Measurements from ENCODE around the gene SUFU. TPM values are rescaled to one million over a fixed set of nuclear protein-coding genes. Genes with fewer than 3 reads are reported as not detected.

SUFU gene
- total and polyA plus RNA-seq, 2 donors (not counting 1 experiment from before 2014, with no cell fraction given) = 4.8 to 13.3 TPM

DNA sequence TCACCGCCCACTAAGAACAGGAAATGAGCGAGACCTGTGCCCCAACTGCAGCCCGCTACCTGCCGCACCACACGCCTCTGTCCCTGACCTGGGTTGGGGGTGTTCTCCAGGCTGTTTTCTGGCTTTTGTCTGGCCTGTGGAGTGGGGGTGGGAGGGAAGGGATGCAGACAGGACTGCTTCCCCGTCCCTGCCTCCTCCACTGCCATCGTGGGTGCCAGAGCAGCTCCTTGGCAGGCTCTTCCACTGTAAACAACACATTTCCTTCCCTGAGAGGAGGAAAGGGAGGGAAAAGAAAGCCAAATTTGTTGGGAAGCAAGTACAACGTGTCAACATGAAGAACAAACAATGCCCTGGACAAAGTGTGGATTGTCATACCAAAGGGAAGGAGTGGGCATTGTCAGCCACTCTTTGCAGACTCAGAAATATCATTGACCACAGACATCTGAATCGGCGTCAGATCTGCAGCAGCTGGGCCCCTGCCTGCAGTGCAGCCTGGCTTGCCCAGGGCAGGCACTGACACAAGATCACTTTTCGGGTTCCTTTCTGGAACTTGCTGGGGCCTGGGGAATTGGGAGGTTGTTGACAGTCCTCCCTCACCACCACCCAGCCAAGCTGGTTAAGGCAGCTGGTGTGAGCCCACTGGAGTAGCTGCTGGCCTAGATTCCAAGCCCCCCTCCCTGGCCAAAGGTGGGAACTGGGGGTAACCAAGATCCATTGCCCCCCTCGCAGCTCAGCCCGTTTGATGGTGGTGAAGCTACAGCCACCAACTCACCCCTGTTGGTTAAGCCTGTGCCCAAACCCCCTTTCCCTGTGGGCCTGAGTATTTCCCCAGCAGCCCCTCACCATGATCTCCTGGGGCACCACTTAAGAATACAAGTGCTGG, 117.9 kb downstream of the SUFU start:
- 82% methylated on average over 8 of the region's 13 CpGs for WGBS (ENCODE audit: insufficient coverage)
- Histone ChIP-seq H3K9ac (ENCODE audit: low read length) (no peak overlapping the region), H3K27me3 (replicated peaks in 1 of 4; ENCODE audit: control extremely low read depth in 1 of 4, control insufficient read depth in 3 of 4, insufficient read depth in 4 of 4, low read length in 3 of 4) (no peaks in the 10 kb centered on the region), H3K4me1 (ENCODE audit: control insufficient read depth in 2 of 2, insufficient read depth in 2 of 2, low read length in 2 of 2) (peaks cover 0 to 6% of the 10 kb centered on the region in 2 donors), H4K20me1 (ENCODE audit: control insufficient read depth, insufficient read depth, low read length, poor library complexity, severe bottlenecking) (no peaks in the 10 kb centered on the region), H3K79me2 (ENCODE audit: control insufficient read depth, insufficient read depth, low read length) (no peaks in the 10 kb centered on the region), H3K4me3 (ENCODE audit: control extremely low read depth in 1 of 5, extremely low read depth in 1 of 5, insufficient read depth in 1 of 5, low read depth in 2 of 5, low read length in 4 of 5) (no peak overlapping the region), H2AFZ (ENCODE audit: insufficient read depth, low read depth, low read length, poor library complexity, severe bottlenecking) (no peak overlapping the region), H3K9me3 (ENCODE audit: control extremely low read depth in 1 of 3, control insufficient read depth in 2 of 3, insufficient read depth in 1 of 3, low read length in 2 of 3) (no peaks in the 10 kb centered on the region), H3K4me2 (replicated peaks; ENCODE audit: low read depth, low read length, poor library complexity, severe bottlenecking) (no peak overlapping the region), H3K36me3 (replicated peaks in 1 of 2; ENCODE audit: control extremely low read depth in 1 of 2, control insufficient read depth in 1 of 2, extremely low read depth in 1 of 2, insufficient read depth in 2 of 2, low read length in 1 of 2) (peaks cover 2 to 24% of the 10 kb centered on the region in 2 experiments), H3K27ac (ENCODE audit: low read length in 2 of 2) (no peak overlapping the region)
- intact Hi-C loops (cut with micrococcal nuclease) = no loop called here
- ChIA-PET CTCF (interaction anchor here (1.5 kb wide), 1 partner anchor 17 kb away, joined by 3 read pairs; no protein-coding TSS in a partner anchor), POLR2A (no interaction called here)
- Mint-ChIP-seq H3K27ac (no peak overlapping the region), H3K9me3 (ENCODE audit: insufficient read depth) (no peaks in the 10 kb centered on the region), H3K4me1 (peaks cover 17% of the 10 kb centered on the region), H3K27me3 (no peaks in the 10 kb centered on the region), H3K4me3 (no peak overlapping the region)
- no peak for TF ChIP-seq EZH2 (IDR thresholded peaks at IDR 0.05; ENCODE audit: borderline replicate concordance, insufficient read depth, low read depth, low read length, poor library complexity, severe bottlenecking)
- TF ChIP-seq, protein P1, sequence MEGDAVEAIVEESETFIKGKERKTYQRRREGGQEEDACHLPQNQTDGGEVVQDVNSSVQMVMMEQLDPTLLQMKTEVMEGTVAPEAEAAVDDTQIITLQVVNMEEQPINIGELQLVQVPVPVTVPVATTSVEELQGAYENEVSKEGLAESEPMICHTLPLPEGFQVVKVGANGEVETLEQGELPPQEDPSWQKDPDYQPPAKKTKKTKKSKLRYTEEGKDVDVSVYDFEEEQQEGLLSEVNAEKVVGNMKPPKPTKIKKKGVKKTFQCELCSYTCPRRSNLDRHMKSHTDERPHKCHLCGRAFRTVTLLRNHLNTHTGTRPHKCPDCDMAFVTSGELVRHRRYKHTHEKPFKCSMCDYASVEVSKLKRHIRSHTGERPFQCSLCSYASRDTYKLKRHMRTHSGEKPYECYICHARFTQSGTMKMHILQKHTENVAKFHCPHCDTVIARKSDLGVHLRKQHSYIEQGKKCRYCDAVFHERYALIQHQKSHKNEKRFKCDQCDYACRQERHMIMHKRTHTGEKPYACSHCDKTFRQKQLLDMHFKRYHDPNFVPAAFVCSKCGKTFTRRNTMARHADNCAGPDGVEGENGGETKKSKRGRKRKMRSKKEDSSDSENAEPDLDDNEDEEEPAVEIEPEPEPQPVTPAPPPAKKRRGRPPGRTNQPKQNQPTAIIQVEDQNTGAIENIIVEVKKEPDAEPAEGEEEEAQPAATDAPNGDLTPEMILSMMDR (IDR thresholded peaks at IDR 0.05) = no peak
- ATAC-seq (ENCODE audit: low read depth) = no peak
- DNase-seq = no peak

DNA sequence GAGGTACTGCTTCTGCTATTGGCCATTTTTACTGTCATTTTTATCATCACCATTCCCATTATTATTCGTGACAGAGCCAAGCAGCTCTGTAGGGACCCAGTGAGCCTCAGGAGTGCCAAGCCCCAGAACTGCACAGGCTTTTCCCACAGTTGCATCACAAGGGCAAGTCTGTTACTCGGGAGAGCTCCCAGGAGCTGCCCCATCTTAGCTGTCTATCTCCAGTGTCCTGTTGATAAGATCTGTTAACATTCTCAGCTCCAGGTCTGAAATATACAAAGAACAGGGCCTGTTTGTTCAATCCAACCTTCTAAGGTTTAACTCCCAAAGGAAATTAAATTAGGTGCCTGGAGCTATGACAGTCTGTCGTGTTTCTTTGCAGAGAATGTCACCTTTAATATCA, 120.3 kb downstream of the SUFU start:
- intact Hi-C loops (cut with micrococcal nuclease) = no loop called here
- ChIA-PET CTCF (no interaction called here), POLR2A (no interaction called here)
- no peaks in the 10 kb centered on the region for H3K27me3 Mint-ChIP-seq
- H3K27ac Mint-ChIP-seq = no peak overlapping the region
- H3K4me3 Mint-ChIP-seq = no peak overlapping the region
- Histone ChIP-seq H2AFZ (ENCODE audit: insufficient read depth, low read depth, low read length, poor library complexity, severe bottlenecking) (no peak overlapping the region), H3K4me1 (ENCODE audit: control insufficient read depth in 2 of 2, insufficient read depth in 2 of 2, low read length in 2 of 2) (peaks cover 0 to 4% of the 10 kb centered on the region in 2 donors), H3K27me3 (replicated peaks in 1 of 4; ENCODE audit: control extremely low read depth in 1 of 4, control insufficient read depth in 3 of 4, insufficient read depth in 4 of 4, low read length in 3 of 4) (no peaks in the 10 kb centered on the region), H4K20me1 (ENCODE audit: control insufficient read depth, insufficient read depth, low read length, poor library complexity, severe bottlenecking) (no peaks in the 10 kb centered on the region), H3K4me2 (replicated peaks; ENCODE audit: low read depth, low read length, poor library complexity, severe bottlenecking) (no peak overlapping the region), H3K4me3 (ENCODE audit: control extremely low read depth in 1 of 5, extremely low read depth in 1 of 5, insufficient read depth in 1 of 5, low read depth in 2 of 5, low read length in 4 of 5) (no peak overlapping the region), H3K36me3 (replicated peaks in 1 of 2; ENCODE audit: control extremely low read depth in 1 of 2, control insufficient read depth in 1 of 2, extremely low read depth in 1 of 2, insufficient read depth in 2 of 2, low read length in 1 of 2) (peaks cover 0 to 11% of the 10 kb centered on the region in 2 experiments), H3K9ac (ENCODE audit: low read length) (no peak overlapping the region), H3K9me3 (ENCODE audit: control extremely low read depth in 1 of 3, control insufficient read depth in 2 of 3, insufficient read depth in 1 of 3, low read length in 2 of 3) (no peaks in the 10 kb centered on the region), H3K27ac (ENCODE audit: low read length in 2 of 2) (no peak overlapping the region), H3K79me2 (ENCODE audit: control insufficient read depth, insufficient read depth, low read length) (no peaks in the 10 kb centered on the region)
- no peak for ATAC-seq (ENCODE audit: low read depth)
- WGBS (ENCODE audit: insufficient coverage) = 95% methylated on average over 2 of the region's 3 CpGs
- H3K4me1 Mint-ChIP-seq = peaks cover 15% of the 10 kb centered on the region
- TF ChIP-seq EZH2 (IDR thresholded peaks at IDR 0.05; ENCODE audit: borderline replicate concordance, insufficient read depth, low read depth, low read length, poor library complexity, severe bottlenecking) = no peak
- TF ChIP-seq, protein P1 (IDR thresholded peaks at IDR 0.05) = no peak
- DNase-seq = no peak
- no peaks in the 10 kb centered on the region for H3K9me3 Mint-ChIP-seq (ENCODE audit: insufficient read depth)

Data from B cell (primary cell).